ENCODE measurements around the gene SLC9A8. TPM values are rescaled to one million over a fixed set of nuclear protein-coding genes. Genes with fewer than 3 reads are reported as not detected.

SLC9A8 gene
- total RNA-seq, 1 donor from 2014 or later, result 10.5 TPM

DNA sequence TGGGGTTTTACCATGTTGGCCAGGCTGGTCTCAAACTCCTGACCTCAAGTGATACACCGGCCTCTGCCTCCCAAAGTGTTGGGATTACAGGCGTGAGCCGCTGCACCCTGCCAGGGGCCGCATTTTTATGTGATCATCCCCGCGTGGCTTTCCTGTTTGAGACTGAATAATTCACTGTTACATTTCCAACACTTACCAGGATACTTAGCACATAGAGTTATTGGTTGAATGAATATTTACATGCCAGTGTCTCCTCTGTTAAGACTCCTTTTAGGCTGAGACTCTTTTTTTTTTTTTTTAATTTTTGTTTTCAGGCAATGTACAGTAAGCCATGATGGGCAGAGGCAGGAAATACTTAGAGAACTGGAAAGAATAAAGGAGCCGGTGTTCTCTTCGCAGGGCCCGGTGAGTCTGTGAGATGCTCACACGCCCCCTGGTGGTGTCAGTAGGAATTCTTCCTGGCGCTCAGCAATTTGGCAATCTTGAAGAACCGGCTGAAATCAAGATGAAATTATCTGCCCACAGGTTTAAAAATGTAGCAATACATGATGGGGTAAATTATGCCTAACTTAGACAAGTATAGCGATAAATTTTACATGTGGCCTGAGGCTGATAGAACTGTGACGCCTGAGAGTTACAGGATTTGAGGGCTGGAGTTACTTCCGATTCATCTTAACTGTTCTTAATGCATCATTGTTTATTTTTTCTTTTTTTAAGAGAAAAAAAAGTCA lies 115.9 kb downstream of the SLC9A8 start:
- no peak overlapping the region for H3K4me3 Mint-ChIP-seq (ENCODE audit: unreplicated experiment)
- H3K27ac Mint-ChIP-seq (ENCODE audit: unreplicated experiment), result no peak overlapping the region
- TF ChIP-seq, protein P1, sequence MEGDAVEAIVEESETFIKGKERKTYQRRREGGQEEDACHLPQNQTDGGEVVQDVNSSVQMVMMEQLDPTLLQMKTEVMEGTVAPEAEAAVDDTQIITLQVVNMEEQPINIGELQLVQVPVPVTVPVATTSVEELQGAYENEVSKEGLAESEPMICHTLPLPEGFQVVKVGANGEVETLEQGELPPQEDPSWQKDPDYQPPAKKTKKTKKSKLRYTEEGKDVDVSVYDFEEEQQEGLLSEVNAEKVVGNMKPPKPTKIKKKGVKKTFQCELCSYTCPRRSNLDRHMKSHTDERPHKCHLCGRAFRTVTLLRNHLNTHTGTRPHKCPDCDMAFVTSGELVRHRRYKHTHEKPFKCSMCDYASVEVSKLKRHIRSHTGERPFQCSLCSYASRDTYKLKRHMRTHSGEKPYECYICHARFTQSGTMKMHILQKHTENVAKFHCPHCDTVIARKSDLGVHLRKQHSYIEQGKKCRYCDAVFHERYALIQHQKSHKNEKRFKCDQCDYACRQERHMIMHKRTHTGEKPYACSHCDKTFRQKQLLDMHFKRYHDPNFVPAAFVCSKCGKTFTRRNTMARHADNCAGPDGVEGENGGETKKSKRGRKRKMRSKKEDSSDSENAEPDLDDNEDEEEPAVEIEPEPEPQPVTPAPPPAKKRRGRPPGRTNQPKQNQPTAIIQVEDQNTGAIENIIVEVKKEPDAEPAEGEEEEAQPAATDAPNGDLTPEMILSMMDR (IDR thresholded peaks at IDR 0.05; ENCODE audit: unreplicated experiment), result peak; percentile 87

DNA sequence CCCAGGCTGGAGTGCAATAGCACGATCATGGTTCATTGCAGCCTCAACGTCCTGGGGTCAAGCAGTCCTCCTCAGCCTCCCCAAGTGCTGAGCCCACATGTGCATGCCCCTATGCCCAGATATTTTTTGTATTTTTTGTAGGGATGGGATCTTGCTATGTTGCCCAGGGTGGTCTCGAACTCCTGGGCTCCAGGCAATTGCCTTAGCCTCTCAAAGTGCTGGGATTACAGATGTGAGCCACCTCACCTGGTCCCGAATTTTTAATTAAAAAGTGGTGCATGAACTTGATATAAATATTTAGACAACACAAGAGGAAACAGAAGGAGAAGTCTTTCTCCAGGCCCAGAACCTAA lies 116.5 kb downstream of the SLC9A8 start:
- TF ChIP-seq, protein P1 (IDR thresholded peaks at IDR 0.05; ENCODE audit: unreplicated experiment), result no peak
- no peak for DNase-seq (ENCODE audit: low spot score)
- H3K27ac Mint-ChIP-seq (ENCODE audit: unreplicated experiment), result no peak overlapping the region
- H3K4me1 Mint-ChIP-seq (ENCODE audit: unreplicated experiment), result peaks cover 3% of the 10 kb centered on the region
- no peak overlapping the region for H3K4me3 Mint-ChIP-seq (ENCODE audit: unreplicated experiment)
- H3K9me3 Mint-ChIP-seq (ENCODE audit: unreplicated experiment), result no peaks in the 10 kb centered on the region
- peaks cover under 1% of the 10 kb centered on the region for H3K27me3 Mint-ChIP-seq (ENCODE audit: unreplicated experiment)
- no peaks in the 10 kb centered on the region for H3K36me3 Mint-ChIP-seq (ENCODE audit: low read depth, unreplicated experiment)

More for the DNA sequence above, 115.9 kb downstream of the SLC9A8 start:
- H3K36me3 Mint-ChIP-seq (ENCODE audit: low read depth, unreplicated experiment), result no peaks in the 10 kb centered on the region
- peaks cover 3% of the 10 kb centered on the region for H3K4me1 Mint-ChIP-seq (ENCODE audit: unreplicated experiment)
- H3K27me3 Mint-ChIP-seq (ENCODE audit: unreplicated experiment), result peaks cover 2% of the 10 kb centered on the region
- DNase-seq (ENCODE audit: low spot score), result peak; percentile 82
- H3K9me3 Mint-ChIP-seq (ENCODE audit: unreplicated experiment), result no peaks in the 10 kb centered on the region

DNA sequence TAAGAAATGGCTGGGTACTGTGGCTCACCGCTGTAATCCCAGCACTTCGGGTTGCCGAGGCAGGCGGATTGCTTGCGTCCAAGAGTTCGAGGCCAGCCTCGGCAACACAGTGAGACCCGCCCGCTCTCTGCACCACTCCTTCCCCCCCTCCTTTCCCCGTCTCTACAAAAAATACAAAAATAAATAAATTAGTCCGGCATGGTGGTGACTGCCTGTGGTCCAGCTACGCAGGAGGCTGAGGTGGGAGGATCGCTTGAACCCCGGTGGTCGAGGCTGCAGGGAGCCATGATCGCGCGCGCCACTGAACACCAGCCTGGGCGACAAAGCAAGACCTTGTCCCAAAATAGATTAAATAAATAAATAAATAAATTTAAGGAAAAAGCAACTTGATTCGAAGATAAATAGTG lies 123.1 kb downstream of the SLC9A8 start:
- TF ChIP-seq, protein P1 (IDR thresholded peaks at IDR 0.05; ENCODE audit: unreplicated experiment), result no peak
- no peak for DNase-seq (ENCODE audit: low spot score)
- Mint-ChIP-seq H3K27me3 (ENCODE audit: unreplicated experiment) (peaks cover 5% of the 10 kb centered on the region), H3K27ac (ENCODE audit: unreplicated experiment) (no peak overlapping the region), H3K4me1 (ENCODE audit: unreplicated experiment) (peaks cover 21% of the 10 kb centered on the region), H3K36me3 (ENCODE audit: low read depth, unreplicated experiment) (no peaks in the 10 kb centered on the region), H3K9me3 (ENCODE audit: unreplicated experiment) (no peaks in the 10 kb centered on the region), H3K4me3 (ENCODE audit: unreplicated experiment) (no peak overlapping the region)

DNA sequence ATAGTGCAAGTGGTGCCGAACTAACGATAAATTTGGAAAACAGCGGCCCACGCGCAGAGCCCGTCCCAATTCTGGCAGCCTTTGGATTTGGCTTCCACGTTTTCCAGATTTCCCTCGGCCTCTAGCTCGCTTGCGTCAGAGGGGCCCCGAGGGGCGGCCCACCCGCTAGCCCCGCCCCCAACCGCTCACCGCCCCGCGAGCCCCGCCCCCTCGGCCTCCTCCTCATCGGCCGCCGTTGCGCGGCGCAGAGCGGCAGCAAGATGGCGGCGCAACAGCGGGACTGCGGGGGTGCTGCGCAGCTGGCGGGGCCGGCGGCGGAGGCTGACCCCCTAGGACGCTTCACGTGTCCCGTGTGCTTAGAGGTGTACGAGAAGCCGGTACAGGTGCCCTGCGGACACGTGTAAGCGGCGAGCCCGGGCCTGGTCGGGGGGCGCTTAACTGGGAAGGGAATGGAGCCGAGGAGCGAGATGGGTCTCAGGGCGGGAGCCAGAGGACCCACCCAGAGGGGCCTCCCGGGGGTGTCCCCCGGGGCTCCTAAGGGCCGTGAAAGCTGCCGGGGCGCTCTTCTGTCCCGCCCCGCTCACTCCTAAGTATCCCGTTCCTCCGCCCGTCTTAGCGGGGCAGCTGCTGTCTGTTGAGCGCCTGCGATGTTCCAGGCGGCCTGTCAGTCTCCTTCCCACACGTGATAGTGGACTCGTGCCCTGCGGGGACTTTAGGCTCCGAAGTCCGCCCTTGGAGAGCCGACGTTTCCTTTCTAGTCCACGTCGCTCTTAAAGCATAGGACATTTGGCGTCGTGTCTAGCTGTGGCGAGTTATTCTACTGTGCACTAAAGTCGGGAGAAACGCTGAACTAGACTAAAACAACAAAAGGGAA lies 123.8 kb downstream of the SLC9A8 start, which contains the start of gene RNF114:
RNF114 (plus strand) TSS at position 245 of the 874 bp plus-strand sequence; CDS start at position 261, 16 bp downstream.
- Mint-ChIP-seq H3K27ac (ENCODE audit: unreplicated experiment) (peak within 1 kb of the TSS; percentile 57), H3K27me3 (ENCODE audit: unreplicated experiment) (peaks cover 5% of the 10 kb centered on the region), H3K36me3 (ENCODE audit: low read depth, unreplicated experiment) (peaks cover 5% of the 10 kb centered on the region), H3K4me1 (ENCODE audit: unreplicated experiment) (peaks cover 21% of the 10 kb centered on the region), H3K4me3 (ENCODE audit: unreplicated experiment) (peak within 1 kb of the TSS; percentile 97), H3K9me3 (ENCODE audit: unreplicated experiment) (no peaks in the 10 kb centered on the region)
- TF ChIP-seq, protein P1 (IDR thresholded peaks at IDR 0.05; ENCODE audit: unreplicated experiment), result no peak
- DNase-seq (ENCODE audit: low spot score), result peak; percentile 91
